GM03348 (cell line): ENCODE measurements around the gene PDE6B.
"Not testable (repeated sequence)": the region's sequence is repeated elsewhere in the genome, so short reads cannot be mapped to it uniquely, and the experiment has no call there.

ENCODE experiments used
- DNase-seq: peaks from one replicate; pipeline ENCODE4 v3.0.0; 2012; ENCODE audit warnings: low spot score

PDE6B gene

GRCh38 chr4:635851-636627, 10.7 kb downstream of the PDE6B start:
- DNase-seq, result no peak

DNA sequence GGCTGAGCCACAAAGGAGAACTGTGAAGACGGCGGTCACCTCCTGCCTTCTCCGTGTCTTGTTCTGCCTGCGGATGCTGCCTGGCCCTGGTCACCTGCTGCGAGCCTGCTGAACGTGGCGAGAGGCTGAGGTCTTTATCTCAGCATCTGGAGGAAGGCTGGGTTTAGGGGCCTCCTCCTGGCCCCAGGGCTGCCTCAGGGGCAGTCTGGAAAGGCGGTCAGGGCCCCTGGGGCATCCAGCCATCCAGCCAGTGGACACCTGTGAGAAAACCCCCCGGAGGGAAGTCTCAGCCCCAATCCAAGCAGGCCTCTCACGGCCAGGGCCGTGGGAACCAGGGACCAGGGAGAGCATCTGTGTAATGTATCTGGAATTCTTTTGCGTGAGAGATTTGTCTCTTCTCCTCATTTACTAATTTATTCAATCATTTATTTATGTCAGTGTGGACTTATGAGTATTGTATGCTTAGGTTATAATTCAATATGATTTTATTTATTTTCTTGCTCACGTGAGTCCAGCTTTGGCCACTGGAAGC, 11.3 kb downstream of the PDE6B start:
- no peak for DNase-seq

DNA sequence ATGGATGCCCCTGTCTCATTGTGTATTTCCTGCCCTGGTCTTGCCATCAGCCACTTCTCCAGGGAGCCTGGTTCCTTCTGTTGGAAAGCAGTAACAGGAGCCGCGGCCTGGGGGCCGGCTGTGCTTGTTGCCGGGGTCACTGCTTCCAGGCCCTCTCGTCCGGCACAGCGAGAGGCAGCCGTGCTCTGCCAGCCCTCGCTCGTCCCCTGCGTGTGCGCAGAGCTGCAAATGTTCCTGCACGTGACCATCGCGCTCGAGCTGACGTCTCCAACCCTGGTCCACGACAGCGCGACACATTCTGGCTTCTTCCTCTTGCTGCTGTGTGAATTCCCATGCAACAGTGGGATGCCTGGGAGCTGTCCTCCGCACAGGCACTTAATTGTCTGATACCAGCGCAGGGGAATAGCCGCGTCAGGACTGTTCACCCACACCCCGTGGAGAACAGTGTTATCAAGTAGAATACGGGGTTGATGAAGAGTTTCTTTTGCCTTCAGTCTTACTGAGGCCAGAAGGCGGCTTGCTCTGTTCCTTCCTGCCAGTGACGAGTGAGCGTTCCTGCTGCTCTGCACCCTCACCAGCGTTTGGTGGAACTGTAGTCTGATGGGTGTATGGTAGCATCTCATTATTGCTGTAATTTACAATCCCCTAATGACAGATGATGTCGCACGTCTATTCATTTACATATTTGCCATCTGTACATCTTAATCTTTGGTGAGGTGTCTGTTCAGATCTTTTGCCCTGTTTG, 12.3 kb downstream of the PDE6B start:
- DNase-seq, result no peak

GRCh38 chr4:642366-642765, 17.0 kb downstream of the PDE6B start:
- not testable (repeated sequence) for DNase-seq

DNA sequence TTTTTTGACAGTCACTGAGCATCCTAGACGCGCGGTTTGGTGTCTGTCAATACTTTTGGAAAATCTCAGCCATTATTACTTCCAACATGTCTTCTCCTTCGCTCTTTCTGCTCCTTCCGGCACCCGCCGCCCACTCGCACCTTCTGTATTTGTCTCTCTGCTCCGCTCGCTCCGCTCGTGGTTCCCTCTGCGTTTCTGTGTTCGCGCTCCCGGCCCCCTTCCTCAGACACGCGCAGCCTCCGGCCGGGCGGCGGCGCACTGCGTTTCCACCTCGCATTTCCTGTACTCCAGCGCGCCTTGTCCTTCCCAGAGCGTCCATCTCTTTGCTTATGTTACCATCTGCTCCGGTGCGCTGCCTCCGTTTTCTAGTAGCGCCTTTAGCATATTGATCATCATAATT, 21.1 kb downstream of the PDE6B start:
- DNase-seq, result no peak

DNA sequence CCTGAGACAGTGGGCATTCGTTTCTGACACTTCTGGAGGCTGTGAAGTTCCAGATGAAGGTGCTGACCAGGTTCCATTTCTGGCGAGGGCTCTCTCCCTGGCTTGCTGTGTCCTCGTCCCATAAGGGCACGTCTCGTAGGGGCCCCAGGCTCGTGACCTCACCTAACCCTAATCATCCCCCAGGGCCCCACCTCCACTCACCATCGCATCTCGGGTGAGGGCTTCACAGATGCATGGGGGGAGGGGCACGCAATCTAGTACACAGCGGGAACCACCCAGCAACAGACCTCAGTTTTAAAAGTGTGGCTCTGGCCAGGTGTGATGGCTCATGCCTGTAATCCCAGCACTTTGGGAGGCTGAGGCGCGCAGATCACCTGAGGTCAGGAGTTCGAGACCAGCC, 22.1 kb downstream of the PDE6B start:
- no peak for DNase-seq

DNA sequence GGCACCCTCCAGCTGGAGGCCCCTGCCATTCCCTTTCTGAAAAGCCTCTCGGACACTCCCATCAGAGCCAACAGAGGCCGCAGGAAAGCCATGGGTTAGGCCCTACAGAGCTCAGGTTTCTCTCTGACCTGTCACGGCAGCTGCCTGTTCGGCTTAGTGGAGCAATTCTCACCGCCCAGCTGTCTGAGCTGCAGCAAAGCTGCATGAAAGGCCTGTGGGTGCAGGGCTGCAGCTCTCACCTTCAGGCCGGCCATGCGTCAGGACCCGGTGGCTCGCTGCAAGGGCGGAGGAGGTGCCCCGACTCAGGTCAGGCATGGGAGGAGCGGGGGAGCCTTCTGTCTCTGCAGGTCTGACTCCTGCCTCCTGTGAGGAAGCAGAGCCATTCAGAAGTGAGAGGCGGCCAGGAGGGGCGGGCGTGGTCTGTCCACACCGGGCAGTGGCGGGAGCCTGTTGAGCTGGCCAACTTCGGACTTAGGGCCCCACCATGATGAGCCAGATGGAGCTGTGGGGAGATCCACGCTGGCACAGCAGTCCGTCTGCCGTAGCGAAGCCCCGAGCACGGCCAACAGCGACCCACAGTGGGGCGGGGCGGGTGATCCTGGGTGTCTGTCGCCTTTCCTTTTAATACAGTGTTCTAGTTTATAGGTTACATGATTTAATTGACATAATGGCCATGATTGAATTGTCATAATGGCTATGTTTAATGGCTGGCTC, 23.4 kb downstream of the PDE6B start:
- DNase-seq, result no peak

GRCh38 chr4:649293-649625, 23.9 kb downstream of the PDE6B start:
- DNase-seq, result no peak

GRCh38 chr4:649751-650310, 24.5 kb downstream of the PDE6B start:
- no peak for DNase-seq

GRCh38 chr4:650461-650860, 25.1 kb downstream of the PDE6B start:
- no peak for DNase-seq

GRCh38 chr4:650951-651883, 25.8 kb downstream of the PDE6B start:
- no peak for DNase-seq

DNA sequence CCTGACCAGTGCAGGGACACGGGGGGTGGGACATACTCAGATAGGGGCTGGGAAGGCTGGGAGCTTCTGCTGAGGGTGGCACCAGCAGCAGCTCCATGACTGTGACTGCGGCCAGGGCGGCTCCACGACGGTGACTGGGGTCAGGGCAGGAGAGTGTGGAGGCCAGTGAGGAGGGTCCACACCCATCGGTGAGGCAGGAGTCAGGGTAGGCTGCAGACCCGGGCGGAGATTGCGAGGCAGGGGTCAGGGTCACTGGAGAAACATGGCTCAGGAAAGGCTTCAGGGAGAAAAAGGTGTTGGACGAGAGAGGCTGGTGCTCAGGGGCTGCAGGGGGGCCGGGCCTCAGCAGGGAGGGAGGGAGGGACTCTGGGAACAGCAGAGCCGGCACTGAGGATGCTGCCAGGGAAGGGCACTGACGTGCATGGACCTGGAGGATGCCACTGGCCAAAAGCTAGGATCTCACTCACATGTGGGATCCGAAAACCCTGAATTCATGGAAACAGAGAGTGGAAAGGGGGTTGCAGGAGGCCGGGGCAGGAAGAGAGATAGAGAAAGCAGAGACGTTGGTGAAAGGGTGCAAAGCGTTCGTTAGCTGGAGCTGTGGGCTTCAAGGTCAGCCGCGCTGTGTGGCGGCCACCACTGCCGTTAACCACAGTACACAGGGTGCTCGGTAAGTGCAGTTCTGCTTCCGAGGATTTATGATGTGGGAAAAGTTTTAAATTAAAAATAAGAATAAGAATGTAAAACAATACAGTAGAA, 26.7 kb downstream of the PDE6B start:
- no peak for DNase-seq

- DNase-seq, result no peak
These were observed 27.9 kb downstream of the PDE6B start for GRCh38 chr4:653080-653821.

GRCh38 chr4:653831-654502, 28.6 kb downstream of the PDE6B start:
- DNase-seq, result no peak

DNA sequence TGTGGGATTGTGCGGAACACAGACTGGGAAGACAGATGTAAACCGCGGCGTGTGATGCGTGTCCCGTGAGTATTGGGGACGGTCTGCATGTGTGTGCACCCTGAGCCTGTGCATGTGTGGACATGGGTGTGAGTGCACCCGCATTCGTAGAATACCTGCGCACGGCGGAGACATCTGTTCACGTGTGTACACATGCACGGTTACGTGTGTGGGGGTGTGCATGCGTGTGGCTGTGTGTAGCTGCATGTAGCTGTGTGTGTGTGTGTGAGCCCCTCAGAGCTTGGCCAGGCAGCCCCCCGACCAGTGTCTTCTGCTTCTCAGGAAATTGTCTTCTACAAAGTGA, 29.1 kb downstream of the PDE6B start:
- no peak for DNase-seq

DNA sequence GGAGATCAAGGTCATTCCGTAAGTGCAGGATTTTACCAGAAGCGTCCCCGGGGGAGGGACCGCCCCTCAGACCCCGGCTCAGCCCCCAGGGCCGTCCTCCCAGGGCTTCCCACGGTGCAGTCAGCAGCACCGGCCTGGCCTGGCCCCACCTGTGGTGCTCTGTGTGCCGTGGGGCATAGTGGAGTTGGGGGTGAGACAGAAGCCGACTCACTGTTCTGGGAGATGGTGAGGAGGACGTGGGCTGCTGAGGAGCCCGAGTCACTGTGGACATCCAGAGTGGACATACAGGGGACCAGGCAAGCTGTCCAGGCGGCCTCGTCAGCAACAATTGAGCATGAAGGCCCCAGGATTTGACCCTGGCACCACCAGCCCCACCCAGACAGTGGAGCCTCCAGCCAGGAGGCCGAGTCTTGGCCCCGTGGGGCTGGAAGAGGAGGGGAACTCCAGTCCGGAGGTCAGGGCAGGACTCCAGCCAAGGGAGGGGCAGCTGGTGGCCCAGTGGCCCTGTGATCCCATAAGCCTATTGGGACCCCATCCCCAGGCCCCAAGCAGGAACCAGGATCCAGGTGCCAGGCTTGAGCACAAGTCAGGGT, 29.6 kb downstream of the PDE6B start:
- no peak for DNase-seq

GRCh38 chr4:655464-656151, 30.2 kb downstream of the PDE6B start:
- DNase-seq, result no peak
